ELF-1 (cell line): ENCODE results near the gene DNASE1L1.

Source experiments
- DNase-seq: peaks from one replicate; pipeline ENCODE4 v3.0.0-alpha.2; 2016; ENCODE audit warnings: low read depth, low spot score

Gene DNASE1L1

GRCh38 chrX:154367474-154368308, 41.4 kb downstream of the DNASE1L1 start:
- DNase-seq, result no peak

GRCh38 chrX:154366666-154367055, 42.4 kb downstream of the DNASE1L1 start:
- no peak for DNase-seq

GRCh38 chrX:154365997-154366665, 42.9 kb downstream of the DNASE1L1 start:
- DNase-seq, result no peak

GRCh38 chrX:154365052-154365600, 43.9 kb downstream of the DNASE1L1 start:
- peak; percentile 42 for DNase-seq

- DNase-seq, result no peak
Measured at GRCh38 chrX:154363706-154364439, 45.2 kb downstream of the DNASE1L1 start.

- no peak for DNase-seq
Measured at GRCh38 chrX:154362085-154362742, 46.8 kb downstream of the DNASE1L1 start.

GRCh38 chrX:154360155-154360713, 48.8 kb downstream of the DNASE1L1 start:
- no peak for DNase-seq

GRCh38 chrX:154359362-154360154, 49.5 kb downstream of the DNASE1L1 start:
- no peak for DNase-seq

GRCh38 chrX:154358829-154359228, 50.2 kb downstream of the DNASE1L1 start:
- no peak for DNase-seq

GRCh38 chrX:154358011-154358410, 51.0 kb downstream of the DNASE1L1 start:
- no peak for DNase-seq

GRCh38 chrX:154357205-154357604, 51.8 kb downstream of the DNASE1L1 start:
- DNase-seq, result no peak

- no peak for DNase-seq
Measured at GRCh38 chrX:154356596-154356995, 52.5 kb downstream of the DNASE1L1 start.

GRCh38 chrX:154355776-154356140, 53.3 kb downstream of the DNASE1L1 start:
- DNase-seq, result no peak

- DNase-seq, result no peak
Measured at GRCh38 chrX:154355094-154355775, 53.8 kb downstream of the DNASE1L1 start.

- no peak for DNase-seq
Measured at GRCh38 chrX:154354516-154354915, 54.5 kb downstream of the DNASE1L1 start.

GRCh38 chrX:154354013-154354412, 55.0 kb downstream of the DNASE1L1 start:
- no peak for DNase-seq

GRCh38 chrX:154353172-154353843, 55.7 kb downstream of the DNASE1L1 start:
- DNase-seq, result no peak

- no peak for DNase-seq
Measured at GRCh38 chrX:154352466-154352865, 56.6 kb downstream of the DNASE1L1 start.

GRCh38 chrX:154352012-154352401, 57.0 kb downstream of the DNASE1L1 start:
- DNase-seq, result no peak
